ENCODE results near the gene ZNHIT3. TPM values are rescaled to one million over a fixed set of nuclear protein-coding genes. Genes with fewer than 3 reads are reported as not detected.

The ZNHIT3 gene
- total and polyA plus RNA-seq, 2 of the 4 experiments (the other 2 are of a cell fraction) = 27.8 to 52.3 TPM

DNA sequence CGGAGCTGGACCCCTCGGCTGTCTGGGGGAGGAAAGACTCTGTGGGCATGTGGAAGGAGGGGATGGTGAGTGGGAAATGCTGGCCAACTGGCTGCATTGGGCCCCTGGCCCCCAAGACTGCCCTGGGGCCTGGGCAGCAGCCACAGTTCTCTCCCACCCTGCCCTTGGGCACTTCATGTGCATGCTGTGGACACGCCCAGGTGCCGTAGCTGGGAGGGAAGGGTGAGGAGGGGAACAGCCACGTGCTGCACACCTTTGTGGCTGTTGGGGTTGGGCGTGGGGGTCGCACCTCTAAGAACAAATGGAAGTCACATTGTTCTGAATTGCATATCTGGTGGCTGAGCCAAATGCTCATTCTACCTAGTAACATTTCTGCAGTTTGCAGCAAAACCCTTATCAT lies 11.9 kb upstream of the ZNHIT3 start:
- no peak overlapping the region for H2AFZ ChIP-seq (replicated peaks; ENCODE audit: low read length, poor library complexity)

More for the DNA sequence above, 11.9 kb upstream of the ZNHIT3 start:
- Histone ChIP-seq H3K9ac (ENCODE audit: low read depth, low read length) (no peak overlapping the region), H3K79me1 (ENCODE audit: low read depth in 1 of 2, low read length in 2 of 2) (no peaks in the 10 kb centered on the region), H3K14ac (replicated peaks; ENCODE audit: low read depth, low read length) (no peak overlapping the region), H3K27ac (ENCODE audit: insufficient read depth, low read length) (no peak overlapping the region), H3K56ac (ENCODE audit: extremely low read depth, insufficient read depth, low read length) (no peak overlapping the region), H4K91ac (ENCODE audit: insufficient read depth, low read depth, low read length) (no peak overlapping the region), H4K8ac (ENCODE audit: low read depth in 2 of 2, low read length in 2 of 2) (no peak overlapping the region), H3K36me3 (ENCODE audit: control insufficient read depth, insufficient read depth, low read length) (no peaks in the 10 kb centered on the region), H2BK120ac (ENCODE audit: low read depth, low read length) (no peak overlapping the region), H3K4me1 (ENCODE audit: control insufficient read depth, insufficient read depth, low read length) (no peaks in the 10 kb centered on the region), H4K20me1 (ENCODE audit: insufficient read depth, low read length) (no peaks in the 10 kb centered on the region), H3K18ac (ENCODE audit: low read depth, low read length) (no peak overlapping the region), H3K4ac (ENCODE audit: low read depth, low read length) (no peak overlapping the region), H2AK9ac (replicated peaks; ENCODE audit: low read depth, low read length, poor library complexity) (no peak overlapping the region), H3K9me1 (ENCODE audit: insufficient read depth, low read length) (no peaks in the 10 kb centered on the region), H2BK15ac (ENCODE audit: low read depth, low read length) (no peak overlapping the region), H3K9me3 (ENCODE audit: control insufficient read depth, insufficient read depth, low read length) (no peaks in the 10 kb centered on the region), H3K23ac (ENCODE audit: low read depth, low read length) (no peak overlapping the region), H3K4me3 (ENCODE audit: insufficient read depth, low read depth, low read length) (no peak overlapping the region), H3K27me3 (ENCODE audit: control insufficient read depth, insufficient read depth, low read length) (peaks cover 3% of the 10 kb centered on the region; the same call in 1 of the 2 replicates), H2AK5ac (ENCODE audit: low read depth, low read length) (no peak overlapping the region), H4K5ac (ENCODE audit: low read depth, low read length) (no peak overlapping the region), H3K4me2 (ENCODE audit: low read depth, low read length) (no peak overlapping the region), H2BK20ac (ENCODE audit: low read depth, low read length) (no peak overlapping the region), H2BK5ac (ENCODE audit: low read depth, low read length, poor library complexity, severe bottlenecking) (no peak overlapping the region)
- no TSS peak for BruUV-seq (replicated peaks)
- WGBS, 2 experiments (ENCODE audit: extremely low coverage in 2 of 2, insufficient read length in 1 of 2) = no CpG with 5 or more reads among the region's 7 CpGs
- ChIA-PET POLR2A (ENCODE audit: unreplicated experiment) (no interaction called here), CTCF (no interaction called here)
- dilution Hi-C loops (cut with HindIII; ENCODE audit: low sequenced_read_pairs, unreplicated experiment) (no loop called here), in situ Hi-C loops (cut with MboI; ENCODE audit: low sequenced_read_pairs) (loop anchor here (25.0 kb wide), 1 partner anchor 262 kb away; the partner anchor contains the start of gene CCL4L2), intact Hi-C loops (cut with micrococcal nuclease) (no loop called here)
- ATAC-seq (ENCODE audit: low read depth) (no peak), DNase-seq (no peak)
- TF ChIP-seq, protein P1, sequence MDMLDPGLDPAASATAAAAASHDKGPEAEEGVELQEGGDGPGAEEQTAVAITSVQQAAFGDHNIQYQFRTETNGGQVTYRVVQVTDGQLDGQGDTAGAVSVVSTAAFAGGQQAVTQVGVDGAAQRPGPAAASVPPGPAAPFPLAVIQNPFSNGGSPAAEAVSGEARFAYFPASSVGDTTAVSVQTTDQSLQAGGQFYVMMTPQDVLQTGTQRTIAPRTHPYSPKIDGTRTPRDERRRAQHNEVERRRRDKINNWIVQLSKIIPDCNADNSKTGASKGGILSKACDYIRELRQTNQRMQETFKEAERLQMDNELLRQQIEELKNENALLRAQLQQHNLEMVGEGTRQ (IDR thresholded peaks at IDR 0.05; ENCODE audit: low read depth, low read length) = no peak
- TF ChIP-seq RCOR1 (IDR thresholded peaks at IDR 0.05; ENCODE audit: insufficient replicate concordance, low read length) (no peak), BHLHE40 (IDR thresholded peaks at IDR 0.05; ENCODE audit: low read depth, low read length) (no peak), MAFK (IDR thresholded peaks at IDR 0.05; ENCODE audit: low read depth, low read length) (no peak), RAD21 (IDR thresholded peaks at IDR 0.05; ENCODE audit: low read length) (no peak), NFE2L2 (IDR thresholded peaks at IDR 0.05; ENCODE audit: low read depth, low read length) (no peak), POLR2A (IDR thresholded peaks at IDR 0.05; ENCODE audit: low read depth, low read length) (no peak), MAZ (IDR thresholded peaks at IDR 0.05; ENCODE audit: borderline replicate concordance, low read depth, low read length) (no peak), MXI1 (IDR thresholded peaks at IDR 0.05; ENCODE audit: borderline replicate concordance, low read depth, low read length) (no peak), RFX5 (IDR thresholded peaks at IDR 0.05; ENCODE audit: low read depth, low read length) (no peak), CEBPB (IDR thresholded peaks at IDR 0.05; ENCODE audit: low read depth, low read length) (no peak)
- TF ChIP-seq, protein P2, sequence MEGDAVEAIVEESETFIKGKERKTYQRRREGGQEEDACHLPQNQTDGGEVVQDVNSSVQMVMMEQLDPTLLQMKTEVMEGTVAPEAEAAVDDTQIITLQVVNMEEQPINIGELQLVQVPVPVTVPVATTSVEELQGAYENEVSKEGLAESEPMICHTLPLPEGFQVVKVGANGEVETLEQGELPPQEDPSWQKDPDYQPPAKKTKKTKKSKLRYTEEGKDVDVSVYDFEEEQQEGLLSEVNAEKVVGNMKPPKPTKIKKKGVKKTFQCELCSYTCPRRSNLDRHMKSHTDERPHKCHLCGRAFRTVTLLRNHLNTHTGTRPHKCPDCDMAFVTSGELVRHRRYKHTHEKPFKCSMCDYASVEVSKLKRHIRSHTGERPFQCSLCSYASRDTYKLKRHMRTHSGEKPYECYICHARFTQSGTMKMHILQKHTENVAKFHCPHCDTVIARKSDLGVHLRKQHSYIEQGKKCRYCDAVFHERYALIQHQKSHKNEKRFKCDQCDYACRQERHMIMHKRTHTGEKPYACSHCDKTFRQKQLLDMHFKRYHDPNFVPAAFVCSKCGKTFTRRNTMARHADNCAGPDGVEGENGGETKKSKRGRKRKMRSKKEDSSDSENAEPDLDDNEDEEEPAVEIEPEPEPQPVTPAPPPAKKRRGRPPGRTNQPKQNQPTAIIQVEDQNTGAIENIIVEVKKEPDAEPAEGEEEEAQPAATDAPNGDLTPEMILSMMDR (conservative IDR thresholded peaks at IDR 0.05; ENCODE audit: low read depth, low read length) = no peak

Measured in IMR-90 (cell line).